Measurements from ENCODE around the gene ITPKC. TPM values are rescaled to one million over a fixed set of nuclear protein-coding genes. Genes with fewer than 3 reads are reported as not detected.

Gene ITPKC
- total RNA-seq, 1 donor from 2014 or later = 92.6 TPM

GRCh38 chr19:40672038-40672437 lies 44.9 kb upstream of the ITPKC start:
- TF ChIP-seq CTCF (IDR thresholded peaks at IDR 0.05) = no peak
- TF ChIP-seq POLR2AphosphoS5 (IDR thresholded peaks at IDR 0.05; ENCODE audit: insufficient read depth in 1 of 2, low read depth in 1 of 2) = no peak
- TF ChIP-seq POLR2A (IDR thresholded peaks at IDR 0.05) = no peak
- Histone ChIP-seq H3K4me3 (no peak overlapping the region), H3K27me3 (no peaks in the 10 kb centered on the region), H3K4me1 (peaks cover 4% of the 10 kb centered on the region), H3K36me3 (peaks cover 4 to 82% of the 10 kb centered on the region in 2 donors), H3K9me3 (no peaks in the 10 kb centered on the region), H3K27ac (no peak overlapping the region)
- intact Hi-C loops (cut with DNase I) = no loop called here
- DNase-seq (ENCODE audit: extremely low spot score in 2 of 2) = no peak

GRCh38 chr19:40672573-40673299 lies 44.2 kb upstream of the ITPKC start:
- Histone ChIP-seq H3K36me3 (peaks cover 4 to 82% of the 10 kb centered on the region in 2 donors), H3K4me3 (no peak overlapping the region), H3K27ac (no peak overlapping the region), H3K27me3 (no peaks in the 10 kb centered on the region), H3K9me3 (no peaks in the 10 kb centered on the region), H3K4me1 (no peaks in the 10 kb centered on the region)
- DNase-seq (ENCODE audit: extremely low spot score in 2 of 2) = no peak
- TF ChIP-seq POLR2A (IDR thresholded peaks at IDR 0.05) (no peak), POLR2AphosphoS5 (IDR thresholded peaks at IDR 0.05; ENCODE audit: insufficient read depth in 1 of 2, low read depth in 1 of 2) (no peak), CTCF (IDR thresholded peaks at IDR 0.05) (no peak)
- intact Hi-C loops (cut with DNase I) = no loop called here

GRCh38 chr19:40673397-40673796 lies 43.5 kb upstream of the ITPKC start:
- peaks cover 4 to 82% of the 10 kb centered on the region in 2 donors for H3K36me3 ChIP-seq

GRCh38 chr19:40674291-40674690 lies 42.6 kb upstream of the ITPKC start:
- Histone ChIP-seq H3K4me1 (no peaks in the 10 kb centered on the region), H3K27me3 (no peaks in the 10 kb centered on the region), H3K27ac (peak overlapping the region; percentile 28), H3K36me3 (peaks cover 4 to 82% of the 10 kb centered on the region in 2 donors), H3K4me3 (no peak overlapping the region), H3K9me3 (no peaks in the 10 kb centered on the region)
- no peak for TF ChIP-seq POLR2A (IDR thresholded peaks at IDR 0.05)
- no peak for TF ChIP-seq CTCF (IDR thresholded peaks at IDR 0.05)
- no peak for TF ChIP-seq POLR2AphosphoS5 (IDR thresholded peaks at IDR 0.05; ENCODE audit: insufficient read depth in 1 of 2, low read depth in 1 of 2)
- intact Hi-C loops (cut with DNase I) = no loop called here
- no peak for DNase-seq (ENCODE audit: extremely low spot score in 2 of 2)

More at GRCh38 chr19:40673397-40673796, 43.5 kb upstream of the ITPKC start:
- Histone ChIP-seq H3K4me1 (no peaks in the 10 kb centered on the region), H3K27ac (peak overlapping the region; percentile 5), H3K9me3 (no peaks in the 10 kb centered on the region), H3K27me3 (no peaks in the 10 kb centered on the region), H3K4me3 (no peak overlapping the region)
- no peak for DNase-seq (ENCODE audit: extremely low spot score in 2 of 2)
- intact Hi-C loops (cut with DNase I) = no loop called here
- TF ChIP-seq CTCF (IDR thresholded peaks at IDR 0.05) = no peak
- no peak for TF ChIP-seq POLR2A (IDR thresholded peaks at IDR 0.05)
- TF ChIP-seq POLR2AphosphoS5 (IDR thresholded peaks at IDR 0.05; ENCODE audit: insufficient read depth in 1 of 2, low read depth in 1 of 2) = no peak

GRCh38 chr19:40677156-40677555 lies 39.8 kb upstream of the ITPKC start:
- Histone ChIP-seq H3K27me3 (no peaks in the 10 kb centered on the region), H3K27ac (no peak overlapping the region), H3K9me3 (no peaks in the 10 kb centered on the region), H3K36me3 (peaks cover 0 to 76% of the 10 kb centered on the region in 2 donors), H3K4me1 (no peaks in the 10 kb centered on the region), H3K4me3 (no peak overlapping the region)
- intact Hi-C loops (cut with DNase I) = no loop called here
- no peak for TF ChIP-seq POLR2A (IDR thresholded peaks at IDR 0.05)
- no peak for TF ChIP-seq POLR2AphosphoS5 (IDR thresholded peaks at IDR 0.05; ENCODE audit: insufficient read depth in 1 of 2, low read depth in 1 of 2)
- no peak for TF ChIP-seq CTCF (IDR thresholded peaks at IDR 0.05)
- no peak for DNase-seq (ENCODE audit: extremely low spot score in 2 of 2)

All from vagina (tissue), 2 donors.